KG1 (cell line): Measurements from ENCODE around the gene SLC25A34.

Experiments used
- DNase-seq: peaks from one replicate; lab custom pipeline; 2025; lab: John Stamatoyannopoulos, UW

Gene SLC25A34

GRCh38 chr1:15753776-15754175, 17.7 kb downstream of the SLC25A34 start:
- DNase-seq: no peak

DNA sequence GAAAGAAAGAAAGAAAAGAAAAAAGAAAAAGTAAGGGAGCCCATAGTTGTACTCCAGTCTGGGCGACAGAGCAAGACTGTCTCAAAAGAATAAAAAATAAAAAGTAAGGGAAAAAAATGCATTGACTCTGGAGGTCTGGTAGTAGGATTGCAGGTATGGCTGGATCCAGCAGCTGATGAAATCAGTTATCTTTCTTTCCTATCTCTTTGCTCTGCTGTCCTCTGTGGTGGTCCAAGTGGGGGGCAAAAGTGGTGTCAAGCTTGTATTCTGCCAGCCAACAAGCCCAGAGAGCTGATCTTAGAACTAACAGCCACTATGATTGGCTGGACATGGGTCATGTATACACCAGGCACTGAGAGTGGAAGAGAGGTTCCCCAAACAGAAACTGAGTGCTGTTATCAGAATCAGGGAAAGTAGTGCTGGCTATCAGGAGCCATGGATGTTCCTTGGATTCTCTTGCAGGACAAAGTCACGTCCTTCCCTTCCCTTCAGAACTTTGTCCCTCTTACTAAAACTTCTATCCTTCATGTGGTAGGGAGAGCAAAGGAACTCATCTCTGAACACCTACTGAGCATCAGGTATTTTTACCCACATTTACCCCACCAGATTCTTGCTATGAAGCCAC, 19.1 kb downstream of the SLC25A34 start:
- DNase-seq: no peak

- no peak for DNase-seq
These were observed 19.6 kb downstream of the SLC25A34 start for GRCh38 chr1:15755646-15756040.

DNA sequence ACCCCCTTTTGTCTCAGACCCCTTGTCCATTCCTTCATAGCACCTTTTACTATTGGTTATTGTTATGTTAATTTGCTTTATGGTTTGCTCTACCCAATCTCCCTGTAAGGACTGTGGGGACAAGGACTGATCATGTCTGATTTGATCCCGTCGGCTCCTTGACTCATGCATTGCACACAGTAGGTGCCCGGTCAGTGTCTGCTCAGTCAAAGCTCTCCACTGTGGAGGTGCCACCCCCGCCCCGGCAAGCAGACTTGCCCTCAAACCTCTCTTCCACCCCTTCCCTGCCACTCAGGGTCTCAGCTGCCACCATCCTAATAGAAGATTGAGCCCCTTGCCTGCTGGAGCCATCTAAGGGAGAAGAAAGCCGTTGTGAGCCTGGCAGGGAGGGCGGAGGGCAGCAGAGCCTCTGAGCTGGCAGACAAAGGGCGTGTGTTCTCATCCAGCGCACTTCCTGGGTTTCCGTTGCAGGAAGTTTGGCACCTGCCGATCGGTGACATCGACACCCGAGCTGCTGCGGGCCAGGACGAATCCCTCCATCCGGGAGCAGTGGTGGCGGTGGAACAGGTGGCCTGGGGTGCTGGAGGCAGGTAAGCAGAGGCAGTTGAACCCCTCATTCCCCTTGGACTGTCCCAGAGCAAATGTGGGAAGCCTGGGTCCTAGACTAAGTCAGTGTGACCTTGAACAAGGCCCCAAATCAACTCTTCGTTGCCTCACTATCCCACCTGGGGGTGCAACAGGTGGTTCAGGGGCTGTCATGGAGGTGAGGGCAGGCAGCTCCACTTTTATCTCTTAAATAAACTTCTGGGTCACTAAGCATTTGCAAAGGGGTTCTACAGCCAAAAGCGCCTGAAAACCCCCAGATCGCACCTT, 20.3 kb downstream of the SLC25A34 start:
- DNase-seq: no peak

- DNase-seq: no peak
These were observed 21.0 kb downstream of the SLC25A34 start for GRCh38 chr1:15757016-15757543.

GRCh38 chr1:15757575-15758342, 21.7 kb downstream of the SLC25A34 start:
- DNase-seq: no peak

DNA sequence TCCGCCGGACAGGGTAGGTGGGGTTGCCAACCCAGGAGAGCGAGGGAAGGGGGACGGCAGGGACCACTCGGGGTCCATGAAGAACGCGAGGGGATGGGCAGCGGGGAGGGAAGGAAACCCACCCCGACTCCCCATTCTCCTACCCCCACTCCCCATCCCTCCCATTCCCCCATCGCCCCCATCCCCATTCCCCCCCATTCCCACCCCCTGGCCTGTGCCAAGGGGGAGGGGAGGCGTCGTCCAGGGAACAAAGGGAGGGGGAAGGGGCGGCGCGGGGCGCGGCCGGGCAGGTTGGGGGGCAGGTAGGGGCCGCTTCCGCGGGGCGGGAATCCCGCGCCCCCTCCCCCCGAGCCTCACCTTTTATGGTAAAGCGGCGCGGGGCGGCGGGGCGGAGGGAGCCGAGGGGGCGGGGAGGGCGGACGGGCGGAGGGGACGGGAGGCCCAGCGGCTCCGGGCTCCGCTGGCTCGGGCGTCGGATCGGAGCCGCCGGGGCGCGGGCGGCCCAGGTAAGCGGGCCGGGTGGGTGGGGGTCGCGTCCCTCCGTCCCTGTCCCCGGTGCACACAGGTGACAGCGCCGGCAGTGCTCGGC, 22.4 kb downstream of the SLC25A34 start, which contains the start of gene FBLIM1:
Gene FBLIM1, plus strand, starts transcription at position 453 of the 589 bp plus-strand sequence. CDS start 6,189 bp downstream, outside the sequence.
- DNase-seq: no peak

- DNase-seq: no peak
These were observed 23.0 kb downstream of the SLC25A34 start for GRCh38 chr1:15758953-15759661.

GRCh38 chr1:15760520-15761211, 24.6 kb downstream of the SLC25A34 start:
- no peak for DNase-seq

DNA sequence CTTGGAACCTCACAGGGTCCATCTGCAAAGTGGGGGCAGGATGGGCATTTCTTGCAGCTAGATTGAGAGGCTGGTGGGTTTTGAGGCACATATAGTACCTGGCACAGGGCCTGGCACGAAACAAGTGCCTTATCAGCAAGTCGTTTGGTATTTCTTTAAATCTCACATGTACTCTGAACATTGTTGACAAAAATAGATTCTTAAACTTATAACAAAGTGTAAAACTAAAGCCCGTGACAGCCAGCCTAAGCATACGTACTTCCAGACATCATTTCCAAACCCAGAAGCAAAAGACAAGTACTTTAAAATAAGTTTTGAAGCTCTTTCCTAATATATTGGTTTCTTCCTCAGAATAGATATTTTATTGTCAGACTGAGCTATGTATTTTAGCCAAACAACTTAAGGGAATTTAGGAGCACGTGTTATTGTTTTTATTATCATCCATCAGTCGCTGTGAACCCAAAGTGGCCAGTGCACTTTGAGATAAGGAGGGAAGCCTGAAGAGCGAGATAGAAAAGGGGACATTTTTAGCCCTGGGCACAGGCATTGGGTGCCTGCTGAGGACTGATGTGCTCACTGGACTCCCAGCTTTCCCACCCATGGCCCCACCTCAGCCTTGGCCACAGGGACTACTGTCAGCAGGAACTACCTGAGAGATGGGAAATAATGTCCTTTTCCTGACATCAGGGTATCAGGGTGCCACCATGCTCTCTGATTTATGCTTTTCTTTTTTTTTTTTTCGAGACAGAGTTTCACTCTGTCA, 25.5 kb downstream of the SLC25A34 start:
- DNase-seq: no peak

- DNase-seq: no peak
These were observed 26.5 kb downstream of the SLC25A34 start for GRCh38 chr1:15762546-15762945.

- no peak for DNase-seq
These were observed 28.3 kb downstream of the SLC25A34 start for GRCh38 chr1:15764269-15764764.

GRCh38 chr1:15764890-15765289, 28.8 kb downstream of the SLC25A34 start:
- DNase-seq: no peak

GRCh38 chr1:15765495-15766194, 29.6 kb downstream of the SLC25A34 start:
- DNase-seq: no peak

GRCh38 chr1:15767941-15768340, 31.9 kb downstream of the SLC25A34 start:
- no peak for DNase-seq

DNA sequence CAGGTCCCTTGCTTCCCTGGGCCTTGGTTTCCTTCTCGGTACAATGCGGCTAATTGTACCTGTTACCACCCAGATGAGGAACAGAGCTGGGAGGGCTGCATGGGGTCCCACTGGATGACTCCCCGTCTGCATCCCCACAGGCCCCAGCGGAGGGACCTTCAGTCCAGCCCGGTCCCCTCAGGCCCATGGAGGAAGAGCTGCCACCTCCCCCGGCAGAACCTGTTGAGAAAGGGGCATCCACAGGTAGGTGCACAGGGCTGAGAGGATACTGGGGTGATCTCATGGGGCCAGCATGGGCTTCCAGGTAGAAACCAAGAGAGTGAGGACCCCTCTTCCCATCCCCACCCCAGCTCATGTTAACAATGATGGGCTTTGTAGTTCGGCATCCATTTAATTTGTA, 32.3 kb downstream of the SLC25A34 start:
- no peak for DNase-seq

GRCh38 chr1:15770313-15770962, 34.4 kb downstream of the SLC25A34 start:
- DNase-seq: no peak

GRCh38 chr1:15771836-15772515, 35.9 kb downstream of the SLC25A34 start:
- DNase-seq: no peak
